HG03354 (cell line): ENCODE measurements around the gene NFKB1.

ENCODE experiments used
- ATAC-seq: cut with Tn5 transposase; IDR thresholded peaks from one replicate; pipeline ENCODE4 v1.9.1; 2021; ENCODE audit warnings: mild to moderate bottlenecking; ENCODE audit not compliant: unreplicated experiment, poor library complexity, severe bottlenecking

Gene NFKB1

GRCh38 chr4:102663073-102663472 lies 161.9 kb downstream of the NFKB1 start:
- no peak for ATAC-seq

GRCh38 chr4:102665527-102665926 lies 164.4 kb downstream of the NFKB1 start:
- no peak for ATAC-seq
